Right lobe of liver (tissue), 6 donors: ENCODE data around the gene MEX3A. TPM values are rescaled to one million over a fixed set of nuclear protein-coding genes. Genes with fewer than 3 reads are reported as not detected.

ENCODE experiments used
- ATAC-seq, 4 donors: fragments of 200-7000 bp; cut with Tn5 transposase; one replicate each; pipeline ENCODE4 v1.9.1; 2020; ENCODE audit warnings: mild to moderate bottlenecking in 4 of 4, moderate library complexity in 4 of 4
- DNase-seq, 3 donors: peaks; one replicate each; pipeline ENCODE4 v3.0.0-alpha.2; 2020
- H3K27ac ChIP-seq, 3 donors: fragments of 200-600 bp; one replicate each; pipeline ENCODE4 v1.8.0; 2022
- H3K27me3 ChIP-seq, 2 donors: fragments of 200-600 bp; one replicate each; pipeline ENCODE4 v1.8.0; 2022
- H3K36me3 ChIP-seq, 4 donors: fragments of 200-600 bp; sonication (generic) in 1 of 4; one replicate each; pipeline versions ENCODE4 v1.5.1 to v1.8.0; 2017 to 2022; ENCODE audit warnings: control low read depth in 1 of 4
- H3K4me1 ChIP-seq, 4 donors: fragments of 200-600 bp; sonication (generic) in 1 of 4; one replicate each; pipeline versions ENCODE4 v1.5.1 to v1.8.0; 2017 to 2022; ENCODE audit warnings: control low read depth in 1 of 4
- H3K4me3 ChIP-seq, 3 donors: fragments of 200-600 bp; one replicate each; pipeline ENCODE4 v1.8.0; 2022
- H3K9me3 ChIP-seq, 4 donors: fragments of 200-600 bp; sonication (generic) in 1 of 4; one replicate each; pipeline versions ENCODE4 v1.5.1 to v1.8.0; 2017 to 2022; ENCODE audit warnings: control low read depth in 1 of 4
- CTCF ChIP-seq, 4 donors: fragments of 200-600 bp in 3 of 4; fragments of 450-650 bp in 1 of 4; IDR thresholded peaks; one replicate each; pipeline versions ENCODE4 v1.5.1 to v1.8.0; 2016 to 2022; ENCODE audit warnings: antibody characterized with exemption in 4 of 4, mild to moderate bottlenecking in 2 of 4
- POLR2A ChIP-seq: fragments of 450-650 bp; IDR thresholded peaks from one replicate; pipeline ENCODE4 v1.6.1; 2017; ENCODE audit warnings: antibody characterized with exemption, mild to moderate bottlenecking
- WGBS: methylation state at CpG from one replicate; pipeline ENCODE4 v1.1.6; 2018; ENCODE audit warnings: low coverage, low lambda C conversion rate; ENCODE audit not compliant: insufficient coverage; ENCODE audit errors: missing lambda C conversion rate; 5-methylcytosine and 5-hydroxymethylcytosine counted together
- intact Hi-C, 2 donors: fragments of 100-400 bp; cut with DNase I; formaldehyde crosslinking; loops; one replicate each; pipeline versions ENCODE4 v1.11.2 to v1.14.1; 2022
- total RNA-seq, 6 experiments: library from RNA; depleted of rRNA in 2 of 6; stranded (reverse); fragments of >200 nt in 2 of 6; fragmentation: NEBNext Ultra II Directional in 3 of 6; extraction: Animal tissue kit (Norgen Biotek cat#: 25700) in 3 of 6; gene quantifications; one replicate each; pipeline versions ENCODE4 v1.1.0 to v1.2.4, GENCODE V29; 2016 to 2023
- donor health status: DM: no; HTN: yes; CAD: no.
- donor health status: DM: no; HTN: no; CAD: no.
- donor health status: DM: no; HTN: no; CAD: no.
- donor health status: DM: no; HTN: yes; CAD: no.
- donor health status: DM: no; HTN: yes; CAD: no.

MEX3A gene
- total RNA-seq, 6 experiments from 2014 or later, result 0.35 to 1.4 (median 0.83) TPM

- TF ChIP-seq CTCF (IDR thresholded peaks at IDR 0.05) (no peak), POLR2A (no peak)
- Histone ChIP-seq H3K36me3 (no peaks in the 10 kb centered on the region), H3K4me3 (no peak overlapping the region), H3K9me3 (no peaks in the 10 kb centered on the region), H3K27me3 (no peaks in the 10 kb centered on the region), H3K4me1 (peaks cover 0 to 4% (median 3%) of the 10 kb centered on the region in 4 donors), H3K27ac (no peak overlapping the region)
- WGBS, result 80% methylated on average over 2 of the region's 2 CpGs
- intact Hi-C loops, result loop anchor here in 1 of 2 donors (10.0 kb wide), 1 partner anchor 60 kb away; no protein-coding TSS in a partner anchor
- no peak for ATAC-seq
- DNase-seq, result no peak
Observed at GRCh38 chr1:156064615-156065014, 17.6 kb downstream of the MEX3A start.

- H3K4me3 ChIP-seq, result no peak overlapping the region
- intact Hi-C loops, result loop anchor here in 1 of 2 donors (10.0 kb wide), 1 partner anchor 59 kb away; no protein-coding TSS in a partner anchor
- no peak overlapping the region for H3K27ac ChIP-seq
- no peak for TF ChIP-seq POLR2A
- no peak for TF ChIP-seq CTCF (IDR thresholded peaks at IDR 0.05)
- H3K27me3 ChIP-seq, result no peaks in the 10 kb centered on the region
- H3K36me3 ChIP-seq, result no peaks in the 10 kb centered on the region
- no peaks in the 10 kb centered on the region for H3K4me1 ChIP-seq
- no peaks in the 10 kb centered on the region for H3K9me3 ChIP-seq
- ATAC-seq (no peak), DNase-seq (no peak)
- WGBS, result 60% methylated on average over 2 of the region's 2 CpGs
Observed at GRCh38 chr1:156063997-156064285, 18.3 kb downstream of the MEX3A start.

- H3K4me3 ChIP-seq, result no peak overlapping the region
- ATAC-seq (no peak), DNase-seq (no peak)
- intact Hi-C loops, result loop anchor here in 1 of 2 donors (10.0 kb wide), 1 partner anchor 57 kb away; no protein-coding TSS in a partner anchor
- no peaks in the 10 kb centered on the region for H3K27me3 ChIP-seq
- no peak overlapping the region for H3K27ac ChIP-seq
- WGBS, result 89% methylated on average over 2 of the region's 3 CpGs
- H3K4me1 ChIP-seq, result no peaks in the 10 kb centered on the region
- TF ChIP-seq POLR2A, result no peak
- H3K36me3 ChIP-seq, result no peaks in the 10 kb centered on the region
- no peaks in the 10 kb centered on the region for H3K9me3 ChIP-seq
Observed at GRCh38 chr1:156062189-156062588, 20.1 kb downstream of the MEX3A start.

GRCh38 chr1:156060937-156061636 lies 21.2 kb downstream of the MEX3A start, which contains the start of gene RAB25:
TSS of gene RAB25 (plus strand) at chr1:156061160. CDS start at chr1:156061401, 241 bp downstream.
- no peaks in the 10 kb centered on the region for H3K4me1 ChIP-seq
- H3K4me3 ChIP-seq, result no peak within 1 kb of the TSS
- H3K36me3 ChIP-seq, result no peaks in the 10 kb centered on the region
- H3K27me3 ChIP-seq, result no peaks in the 10 kb centered on the region
- 74% methylated on average over 4 of the region's 11 CpGs for WGBS
- ATAC-seq (peak in 1 of 4 donors; percentile 20), DNase-seq (no peak)
- H3K9me3 ChIP-seq, result no peaks in the 10 kb centered on the region
- no peak within 1 kb of the TSS for H3K27ac ChIP-seq
- no peak for TF ChIP-seq CTCF (IDR thresholded peaks at IDR 0.05)
- no peak for TF ChIP-seq POLR2A
- intact Hi-C loops, result loop anchor here in 1 of 2 donors (10.0 kb wide), 1 partner anchor 56 kb away; no protein-coding TSS in a partner anchor

GRCh38 chr1:156056326-156056849 lies 25.9 kb downstream of the MEX3A start:
- 75% methylated on average over 1 of the region's 1 CpG for WGBS
- Histone ChIP-seq H3K27ac (no peak overlapping the region), H3K4me3 (no peak overlapping the region), H3K27me3 (no peaks in the 10 kb centered on the region), H3K9me3 (no peaks in the 10 kb centered on the region), H3K4me1 (peaks cover 0 to 7% (median 2%) of the 10 kb centered on the region in 4 donors), H3K36me3 (no peaks in the 10 kb centered on the region)
- TF ChIP-seq CTCF (IDR thresholded peaks at IDR 0.05) (no peak), POLR2A (no peak)
- ATAC-seq (no peak), DNase-seq (no peak)
- intact Hi-C loops, result loop anchor here in 1 of 2 donors (10.0 kb wide), 1 partner anchor 52 kb away; no protein-coding TSS in a partner anchor
